IPS DF 6.9 (cell line): ENCODE measurements around the gene CSNK1D.

Source experiments
- DNase-seq: peaks from one replicate; pipeline ENCODE4 v3.0.0-alpha.2; 2013; ENCODE audit warnings: low read depth, low spot score
- H3K27ac ChIP-seq: one replicate; pipeline ENCODE4 v1.5.1; 2013; ENCODE audit warnings: low read length, control low read depth
- H3K27me3 ChIP-seq: 2 replicates; pipeline ENCODE4 v1.6.1; 2013; ENCODE audit warnings: mild to moderate bottlenecking, low read length; ENCODE audit not compliant: control insufficient read depth, insufficient read depth
- H3K36me3 ChIP-seq: 2 replicates; pipeline ENCODE4 v1.6.1; 2013; ENCODE audit warnings: low read length; ENCODE audit not compliant: control insufficient read depth, insufficient read depth
- H3K4me1 ChIP-seq: 2 replicates; pipeline ENCODE4 v1.6.1; 2013; ENCODE audit warnings: low read length; ENCODE audit not compliant: control insufficient read depth, insufficient read depth
- H3K4me3 ChIP-seq: 2 replicates; pipeline ENCODE4 v1.5.1; 2013; ENCODE audit warnings: mild to moderate bottlenecking, low read length
- H3K9me3 ChIP-seq: 2 replicates; pipeline ENCODE4 v1.6.1; 2013; ENCODE audit warnings: low read length, inconsistent platforms; ENCODE audit not compliant: control insufficient read depth, insufficient read depth
- WGBS: extraction: QIAGEN DNeasy Blood & Tissue Kit; methylation state at CpG from one replicate; pipeline ENCODE4 v1.1.7; 2013; ENCODE audit warnings: mixed read lengths, missing lambda C conversion rate; ENCODE audit not compliant: insufficient read length, insufficient coverage; 5-methylcytosine and 5-hydroxymethylcytosine counted together

CSNK1D gene

GRCh38 chr17:82281076-82281475 is 7.6 kb upstream of the CSNK1D start:
- no peak overlapping the region for H3K27ac ChIP-seq
- no peak overlapping the region for H3K4me3 ChIP-seq
- H3K9me3 ChIP-seq = no peaks in the 10 kb centered on the region
- WGBS = no CpG with 5 or more reads among the region's 7 CpGs
- H3K27me3 ChIP-seq = no peaks in the 10 kb centered on the region
- H3K36me3 ChIP-seq = no peaks in the 10 kb centered on the region
- DNase-seq = no peak
- peaks cover 6% of the 10 kb centered on the region for H3K4me1 ChIP-seq

DNA sequence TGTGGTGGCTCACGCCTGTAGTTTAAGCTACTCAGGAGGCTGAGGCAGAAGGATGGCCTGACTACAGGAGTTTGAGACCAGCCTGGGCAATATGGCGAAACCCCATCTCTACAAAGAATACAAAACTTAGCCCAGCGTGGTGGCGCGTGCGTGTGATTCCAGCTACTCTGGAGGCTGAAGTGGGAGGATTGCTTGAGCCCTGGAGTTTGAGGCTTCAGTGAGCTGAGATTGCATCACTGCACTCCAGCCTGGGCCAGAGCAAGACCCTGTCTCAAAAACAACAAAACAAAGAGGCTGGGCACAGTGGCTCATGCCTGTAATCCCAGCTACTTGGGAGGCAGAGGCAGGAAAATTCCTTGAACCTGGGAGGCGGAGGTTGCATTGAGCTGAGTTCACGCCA is 7.0 kb upstream of the CSNK1D start:
- Histone ChIP-seq H3K27me3 (no peaks in the 10 kb centered on the region), H3K36me3 (no peaks in the 10 kb centered on the region), H3K9me3 (no peaks in the 10 kb centered on the region), H3K27ac (no peak overlapping the region), H3K4me3 (no peak overlapping the region), H3K4me1 (peaks cover 6% of the 10 kb centered on the region)
- WGBS = no CpG with 5 or more reads among the region's 8 CpGs
- no peak for DNase-seq

DNA sequence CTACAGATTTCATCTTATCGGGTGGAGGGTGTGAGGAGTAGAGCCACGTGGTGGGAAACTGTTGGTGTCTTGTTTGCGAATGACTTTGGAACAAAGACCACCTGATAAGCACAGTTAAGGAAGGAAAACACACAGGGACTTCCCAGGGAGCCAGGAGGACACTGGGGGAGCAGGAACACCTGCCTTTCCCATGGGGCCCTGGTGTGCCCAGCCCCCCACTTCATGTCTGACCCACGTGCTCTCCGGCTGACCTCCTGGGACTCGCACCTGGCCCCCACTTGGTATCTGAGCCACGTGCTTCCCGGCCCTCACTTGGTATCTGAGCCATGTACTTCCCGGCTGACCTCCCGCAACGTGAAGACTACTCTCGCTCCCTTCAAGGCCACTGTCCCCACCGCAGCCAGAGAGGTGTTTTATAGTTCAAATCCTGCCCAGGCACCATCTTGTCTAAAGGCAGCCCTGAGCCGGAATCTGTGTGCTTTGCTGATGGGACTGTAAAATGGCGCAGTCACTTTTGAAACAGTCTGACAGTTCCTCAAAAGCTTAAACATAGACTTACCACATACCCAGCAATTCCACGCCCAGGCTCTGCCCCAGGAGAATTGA is 5.4 kb upstream of the CSNK1D start:
- H3K27ac ChIP-seq = no peak overlapping the region
- H3K4me1 ChIP-seq = peaks cover 8% of the 10 kb centered on the region
- no peak overlapping the region for H3K4me3 ChIP-seq
- H3K27me3 ChIP-seq = no peaks in the 10 kb centered on the region
- no peaks in the 10 kb centered on the region for H3K9me3 ChIP-seq
- no peaks in the 10 kb centered on the region for H3K36me3 ChIP-seq
- WGBS = no CpG with 5 or more reads among the region's 16 CpGs
- DNase-seq = no peak

GRCh38 chr17:82278308-82278707 is 4.8 kb upstream of the CSNK1D start:
- WGBS = no CpG with 5 or more reads among the region's 9 CpGs
- H3K9me3 ChIP-seq = no peaks in the 10 kb centered on the region
- H3K4me1 ChIP-seq = peaks cover 11% of the 10 kb centered on the region
- DNase-seq = no peak
- no peaks in the 10 kb centered on the region for H3K36me3 ChIP-seq
- no peaks in the 10 kb centered on the region for H3K27me3 ChIP-seq
- H3K4me3 ChIP-seq = no peak overlapping the region
- no peak overlapping the region for H3K27ac ChIP-seq

- Histone ChIP-seq H3K9me3 (no peaks in the 10 kb centered on the region), H3K27me3 (no peaks in the 10 kb centered on the region), H3K36me3 (no peaks in the 10 kb centered on the region), H3K27ac (no peak overlapping the region), H3K4me3 (no peak overlapping the region), H3K4me1 (peaks cover 11% of the 10 kb centered on the region)
- no peak for DNase-seq
- WGBS = no CpG with 5 or more reads among the region's 12 CpGs
Measured at GRCh38 chr17:82277851-82278250, 4.4 kb upstream of the CSNK1D start.

- Histone ChIP-seq H3K4me1 (peaks cover 11% of the 10 kb centered on the region), H3K27ac (no peak overlapping the region), H3K4me3 (no peak overlapping the region), H3K27me3 (no peaks in the 10 kb centered on the region), H3K36me3 (no peaks in the 10 kb centered on the region), H3K9me3 (no peaks in the 10 kb centered on the region)
- DNase-seq = no peak
- WGBS = no CpG with 5 or more reads among the region's 5 CpGs
Measured at GRCh38 chr17:82276938-82277337, 3.4 kb upstream of the CSNK1D start.

GRCh38 chr17:82275326-82275725 is 1.8 kb upstream of the CSNK1D start:
- H3K27me3 ChIP-seq = no peaks in the 10 kb centered on the region
- DNase-seq = no peak
- no peaks in the 10 kb centered on the region for H3K9me3 ChIP-seq
- peaks cover 6% of the 10 kb centered on the region; the same call in 1 of the 2 replicates for H3K4me1 ChIP-seq
- no CpG with 5 or more reads among the region's 14 CpGs for whole genome bisulfite sequencing
- no peak overlapping the region for H3K4me3 ChIP-seq
- no peak overlapping the region for H3K27ac ChIP-seq
- H3K36me3 ChIP-seq = peaks cover 6% of the 10 kb centered on the region; the same call in 1 of the 2 replicates

DNA sequence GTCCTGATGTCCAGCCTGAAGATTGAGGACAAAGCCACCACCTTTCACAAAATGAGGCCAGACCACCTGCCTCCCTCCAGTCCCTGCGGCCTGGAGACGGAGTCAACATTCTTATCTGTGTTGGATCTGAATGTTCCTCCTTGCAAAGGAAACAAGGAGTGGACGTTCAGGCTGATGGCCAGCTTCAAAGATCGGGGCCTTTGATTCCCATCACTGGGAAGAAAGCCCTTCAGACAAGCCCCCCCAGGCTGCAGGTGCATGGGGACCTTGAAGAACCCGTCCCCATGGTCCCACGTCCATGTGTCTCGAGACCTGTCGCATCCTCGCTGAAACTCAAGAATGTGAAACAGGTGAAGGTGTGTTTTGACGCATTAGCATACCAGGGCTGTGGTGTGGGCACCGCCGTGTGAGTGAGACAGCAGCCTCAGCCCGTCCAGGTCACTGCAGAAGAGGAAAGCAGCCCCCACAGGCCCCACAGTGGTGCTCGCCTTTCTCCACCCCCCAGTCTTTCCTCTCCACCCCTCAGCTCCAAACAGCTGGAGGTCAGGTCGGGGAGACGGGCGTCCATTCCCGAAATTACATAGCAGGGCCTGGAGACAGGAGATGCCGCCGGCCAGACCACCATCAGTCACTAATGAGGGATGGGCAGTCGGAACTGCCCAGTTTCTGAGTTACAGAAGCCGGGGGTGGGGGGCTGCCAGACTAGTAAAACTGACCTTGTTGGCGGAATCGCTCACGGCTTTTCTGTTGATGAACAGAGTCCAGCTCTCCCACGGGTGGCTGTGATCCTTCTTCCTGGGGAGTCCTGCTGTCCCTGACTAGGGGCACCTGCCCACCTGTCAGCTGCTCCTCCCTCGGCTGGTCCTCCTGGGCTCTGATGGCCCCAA is 877 bp upstream of the CSNK1D start:
- WGBS = no CpG with 5 or more reads among the region's 27 CpGs
- DNase-seq = no peak
- Histone ChIP-seq H3K27ac (no peak overlapping the region), H3K4me3 (peak overlapping the region; percentile 41; the same call in 1 of the 2 replicates), H3K27me3 (no peaks in the 10 kb centered on the region), H3K36me3 (peaks cover 6% of the 10 kb centered on the region), H3K4me1 (peaks cover 6% of the 10 kb centered on the region; the same call in 1 of the 2 replicates), H3K9me3 (no peaks in the 10 kb centered on the region)

DNA sequence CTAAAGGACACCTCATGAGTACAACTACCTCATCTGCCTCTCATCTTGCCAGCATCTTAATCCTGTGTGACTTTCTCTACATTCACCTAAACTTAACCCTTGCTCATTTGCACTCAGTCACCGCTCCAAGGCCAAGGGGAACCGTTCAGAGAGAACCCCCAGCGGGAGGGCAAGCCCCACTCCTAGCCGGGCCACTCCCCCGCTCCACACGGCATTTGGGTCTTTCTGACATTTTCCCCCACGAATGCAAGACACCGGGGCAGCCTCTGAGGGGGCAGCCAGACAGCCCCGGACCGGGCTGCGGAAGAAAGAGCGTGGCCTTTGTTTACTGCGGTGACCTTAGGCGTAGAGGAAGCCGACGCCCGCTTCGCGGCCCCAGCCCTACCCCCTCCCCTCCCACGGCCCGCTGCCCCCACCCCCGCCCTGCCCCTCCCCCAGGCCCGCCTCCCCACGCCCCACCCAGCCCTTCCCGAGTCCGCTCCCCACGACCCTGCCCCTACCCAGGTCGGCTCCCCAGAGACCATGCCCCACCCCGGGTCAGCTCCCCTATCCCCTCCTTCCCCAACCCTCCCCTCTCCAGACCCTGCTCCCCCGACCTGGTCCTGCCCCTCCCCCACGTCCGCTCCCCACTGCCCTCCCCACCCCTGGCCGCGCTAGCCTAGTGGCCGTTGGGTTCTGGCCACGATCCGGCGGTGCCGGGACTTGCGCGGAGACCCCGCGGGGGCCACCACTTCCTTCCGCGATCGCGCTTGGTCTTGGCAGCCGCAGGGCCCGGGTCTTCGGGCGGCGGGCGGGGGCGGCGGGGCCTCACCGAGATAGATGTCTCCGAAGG is 789 bp downstream of the CSNK1D start:
- H3K9me3 ChIP-seq = no peaks in the 10 kb centered on the region
- H3K4me1 ChIP-seq = peaks cover 4% of the 10 kb centered on the region; the same call in 1 of the 2 replicates
- peaks cover 6% of the 10 kb centered on the region for H3K36me3 ChIP-seq
- no peaks in the 10 kb centered on the region for H3K27me3 ChIP-seq
- WGBS = no CpG with 5 or more reads among the region's 57 CpGs
- DNase-seq = no peak
- peak overlapping the region; percentile 95 for H3K4me3 ChIP-seq
- H3K27ac ChIP-seq = no peak overlapping the region

- Histone ChIP-seq H3K27me3 (no peaks in the 10 kb centered on the region), H3K36me3 (peaks cover 6% of the 10 kb centered on the region), H3K27ac (no peak overlapping the region), H3K4me3 (no peak overlapping the region), H3K4me1 (peaks cover 4% of the 10 kb centered on the region; the same call in 1 of the 2 replicates), H3K9me3 (no peaks in the 10 kb centered on the region)
- WGBS = no CpG with 5 or more reads among the region's 6 CpGs
- no peak for DNase-seq
Measured at GRCh38 chr17:82271401-82271800, 2.1 kb downstream of the CSNK1D start.
